H9 (cell line): ENCODE results near the gene SRSF4. TPM values are rescaled to one million over a fixed set of nuclear protein-coding genes. Genes with fewer than 3 reads are reported as not detected.

Experiments
- DNase-seq: peaks from one replicate; pipeline ENCODE4 v3.0.0-alpha.2; 2017
- H2AFZ ChIP-seq: one replicate; pipeline ENCODE4 v1.6.1; 2013; ENCODE audit warnings: mild to moderate bottlenecking, low read length, control low read depth, moderate library complexity
- H2AK5ac ChIP-seq: 2 replicates; pipeline ENCODE4 v1.6.1; 2013; ENCODE audit warnings: low read length, control low read depth, mixed read lengths; ENCODE audit not compliant: insufficient read length
- H2BK120ac ChIP-seq: one replicate; pipeline ENCODE4 v1.6.1; 2013; ENCODE audit warnings: low read depth, mild to moderate bottlenecking, low read length, control low read depth, inconsistent platforms; ENCODE audit not compliant: poor library complexity, severe bottlenecking
- H2BK12ac ChIP-seq: 2 replicates; pipeline ENCODE4 v1.6.1; 2013; ENCODE audit warnings: low read length, control low read depth, mixed read lengths, low read depth; ENCODE audit not compliant: insufficient read length
- H2BK15ac ChIP-seq: 2 replicates; pipeline ENCODE4 v1.6.1; 2013; ENCODE audit warnings: low read depth, low read length, control low read depth
- H2BK20ac ChIP-seq: one replicate; pipeline ENCODE4 v1.6.1; 2013; ENCODE audit warnings: low read depth, mild to moderate bottlenecking, low read length, control low read depth, inconsistent platforms; ENCODE audit not compliant: poor library complexity, severe bottlenecking
- H2BK5ac ChIP-seq: 2 replicates; pipeline ENCODE4 v1.6.1; 2013; ENCODE audit warnings: low read length, control low read depth, mixed read lengths; ENCODE audit not compliant: insufficient read length
- H3K14ac ChIP-seq: 2 replicates; pipeline ENCODE4 v1.6.1; 2013; ENCODE audit warnings: low read length, control low read depth; ENCODE audit not compliant: insufficient read depth
- H3K18ac ChIP-seq: 2 replicates; pipeline ENCODE4 v1.6.1; 2013; ENCODE audit warnings: low read depth, mild to moderate bottlenecking, mixed read lengths, low read length, control low read depth; ENCODE audit not compliant: insufficient read length
- H3K23ac ChIP-seq: 2 replicates; pipeline ENCODE4 v1.6.1; 2013; ENCODE audit warnings: low read length, control low read depth, mixed read lengths, low read depth; ENCODE audit not compliant: insufficient read length
- H3K23me2 ChIP-seq: 2 replicates; pipeline ENCODE4 v1.6.1; 2013; ENCODE audit warnings: low read depth, mild to moderate bottlenecking, mixed read lengths, low read length, control low read depth; ENCODE audit not compliant: insufficient read length, poor library complexity, severe bottlenecking
- H3K27ac ChIP-seq: 2 replicates; pipeline ENCODE4 v1.5.1; 2013; ENCODE audit warnings: low read length, control low read depth, mixed read lengths, low read depth; ENCODE audit not compliant: insufficient read length
- H3K27me3 ChIP-seq: 2 replicates; pipeline ENCODE4 v1.6.1; 2013; ENCODE audit warnings: low read length, control low read depth, inconsistent platforms; ENCODE audit not compliant: insufficient read depth
- H3K4ac ChIP-seq: 2 replicates; pipeline ENCODE4 v1.6.1; 2013; ENCODE audit warnings: low read depth, mild to moderate bottlenecking, control low read depth, inconsistent platforms, low read length, moderate library complexity
- H3K4me1 ChIP-seq: 2 replicates; pipeline ENCODE4 v1.6.1; 2013; ENCODE audit warnings: low read length, control low read depth, inconsistent platforms; ENCODE audit not compliant: insufficient read depth
- H3K4me2 ChIP-seq: 2 replicates; pipeline ENCODE4 v1.6.1; 2013; ENCODE audit warnings: low read length, control low read depth, mixed read lengths; ENCODE audit not compliant: insufficient read length, insufficient read depth
- H3K56ac ChIP-seq: 2 replicates; pipeline ENCODE4 v1.6.1; 2013; ENCODE audit warnings: low read depth, mild to moderate bottlenecking, mixed read lengths, low read length, control low read depth; ENCODE audit not compliant: insufficient read length
- H3K79me1 ChIP-seq: 2 replicates; pipeline ENCODE4 v1.6.1; 2013; ENCODE audit warnings: low read depth, mild to moderate bottlenecking, moderate library complexity, low read length, control low read depth, inconsistent platforms; ENCODE audit not compliant: insufficient read depth, poor library complexity, severe bottlenecking
- H3K79me2 ChIP-seq: 2 replicates; pipeline ENCODE4 v1.6.1; 2013; ENCODE audit warnings: low read length, control low read depth, inconsistent platforms; ENCODE audit not compliant: insufficient read depth
- H3K9ac ChIP-seq: 2 replicates; pipeline ENCODE4 v1.6.1; 2013; ENCODE audit warnings: low read length, control low read depth, mixed read lengths; ENCODE audit not compliant: insufficient read length; ENCODE audit errors: extremely low read depth
- H3K9me3 ChIP-seq: one replicate; pipeline ENCODE4 v1.6.1; 2013; ENCODE audit warnings: low read depth, low read length, inconsistent platforms; ENCODE audit not compliant: control insufficient read depth
- H3T11ph ChIP-seq: one replicate; pipeline ENCODE4 v1.6.1; 2013; ENCODE audit warnings: mild to moderate bottlenecking, low read length, control low read depth, inconsistent platforms
- H4K20me1 ChIP-seq: one replicate; pipeline ENCODE4 v1.6.1; 2013; ENCODE audit not compliant: control insufficient read depth, insufficient read length, insufficient read depth
- H4K5ac ChIP-seq: 2 replicates; pipeline ENCODE4 v1.6.1; 2013; ENCODE audit warnings: low read depth, mild to moderate bottlenecking, mixed read lengths, low read length, control low read depth; ENCODE audit not compliant: insufficient read length
- H4K8ac ChIP-seq: replicated peaks from 2 replicates; pipeline ENCODE4 v1.6.1; 2013; ENCODE audit warnings: low read length, control low read depth, mixed read lengths, low read depth; ENCODE audit not compliant: insufficient read length
- H4K91ac ChIP-seq: 2 replicates; pipeline ENCODE4 v1.6.1; 2013; ENCODE audit warnings: low read depth, mild to moderate bottlenecking, moderate library complexity, mixed read lengths, low read length, control low read depth; ENCODE audit not compliant: insufficient read length
- H3K27ac Mint-ChIP-seq, 3 experiments: 2 replicates in 2 of 3; 3 replicates in 1 of 3; pipeline ENCODE4 v1.8.0; 2020 to 2021; ENCODE audit warnings: mixed read lengths in 3 of 3, mild to moderate bottlenecking in 1 of 3, moderate library complexity in 1 of 3
- H3K27me3 Mint-ChIP-seq: 2 replicates; pipeline ENCODE4 v1.8.0; 2021; ENCODE audit warnings: low read depth, mild to moderate bottlenecking, moderate library complexity, mixed read lengths
- H3K36me3 Mint-ChIP-seq, 3 experiments: 2 replicates in 2 of 3; 3 replicates in 1 of 3; pipeline ENCODE4 v1.8.0; 2020 to 2021; ENCODE audit warnings: low read depth in 3 of 3, mixed read lengths in 3 of 3; ENCODE audit not compliant: insufficient read depth in 1 of 3
- H3K4me1 Mint-ChIP-seq, 2 experiments: 2 replicates each; pipeline ENCODE4 v1.8.0; 2020; ENCODE audit warnings: mixed read lengths in 2 of 2
- H3K4me3 Mint-ChIP-seq, 2 experiments: 2 replicates in 1 of 2; 3 replicates in 1 of 2; pipeline ENCODE4 v1.8.0; 2020 to 2021; ENCODE audit warnings: mild to moderate bottlenecking in 2 of 2, mixed read lengths in 2 of 2, moderate library complexity in 1 of 2
- H3K9me3 Mint-ChIP-seq, 2 experiments: 2 replicates in 1 of 2; 3 replicates in 1 of 2; pipeline ENCODE4 v1.8.0; 2020; ENCODE audit warnings: mild to moderate bottlenecking in 2 of 2, mixed read lengths in 2 of 2, moderate library complexity in 1 of 2
- CTCF ChIP-seq: fragments of 200-600 bp; sonication (generic); conservative IDR thresholded peaks from 3 replicates; pipeline ENCODE4 v1.8.0; 2021; ENCODE audit warnings: antibody characterized with exemption, mild to moderate bottlenecking
- WGBS: extraction: QIAGEN DNeasy Blood & Tissue Kit; methylation state at CpG from one replicate; pipeline ENCODE4 v1.1.7; 2013; ENCODE audit warnings: missing lambda C conversion rate, low lambda C conversion rate, mixed read lengths; ENCODE audit not compliant: insufficient read length; ENCODE audit errors: extremely low coverage; 5-methylcytosine and 5-hydroxymethylcytosine counted together
- total RNA-seq: library from RNA; stranded (reverse); gene quantifications from 2 replicates; pipeline ENCODE4 v1.2.1, GENCODE V29; 2021

Gene SRSF4
- total RNA-seq, 1 experiment from 2014 or later: 90.6 TPM

DNA sequence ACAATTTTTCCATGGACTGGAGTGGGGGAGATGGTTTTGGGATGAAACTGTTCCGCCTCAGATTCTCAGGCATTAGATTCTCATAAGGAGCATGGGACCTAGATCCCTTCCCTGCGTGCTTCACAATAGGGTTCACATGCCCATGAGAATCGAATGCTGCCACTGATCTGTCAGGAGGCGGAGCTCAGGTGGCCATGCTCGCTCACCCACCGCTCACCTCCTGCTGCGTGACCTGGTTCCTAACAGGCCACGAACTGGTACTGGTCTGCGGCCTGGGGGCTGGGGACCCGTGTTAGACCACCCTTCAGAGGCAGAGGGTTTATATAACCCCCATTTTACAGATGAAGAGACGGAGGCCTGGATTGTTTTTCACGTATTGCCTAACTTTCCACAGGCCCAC is 16.3 kb upstream of the SRSF4 start:
- no peak overlapping the region for H4K91ac ChIP-seq
- H3T11ph ChIP-seq: no peak overlapping the region
- H3K4me1 ChIP-seq: peaks cover 3% of the 10 kb centered on the region; the same call in 1 of the 2 replicates
- no peak overlapping the region for H2BK120ac ChIP-seq
- no peak overlapping the region for H3K23ac ChIP-seq
- H2BK5ac ChIP-seq: no peak overlapping the region
- no peak overlapping the region for H2AK5ac ChIP-seq
- no peaks in the 10 kb centered on the region for H3K79me2 ChIP-seq
- no CpG with 5 or more reads among the region's 12 CpGs for WGBS
- no peak for DNase-seq
- H3K9me3 Mint-ChIP-seq: no peaks in the 10 kb centered on the region
- no peak overlapping the region for H3K14ac ChIP-seq
- no peak overlapping the region for H2BK12ac ChIP-seq
- peak overlapping the region in 2 of 3 experiments; percentile 53 to 67; a peak in 3 of 7 replicates for H3K27ac Mint-ChIP-seq
- H3K79me1 ChIP-seq: no peaks in the 10 kb centered on the region
- H3K23me2 ChIP-seq: no peaks in the 10 kb centered on the region
- H3K4me1 Mint-ChIP-seq: peaks cover 6 to 11% of the 10 kb centered on the region in 2 experiments
- H3K27me3 Mint-ChIP-seq: no peaks in the 10 kb centered on the region
- no peaks in the 10 kb centered on the region for H4K20me1 ChIP-seq
- no peak overlapping the region for H3K27ac ChIP-seq
- H2AFZ ChIP-seq: no peak overlapping the region
- no peak overlapping the region for H3K9ac ChIP-seq
- H4K8ac ChIP-seq: no peak overlapping the region
- no peak for TF ChIP-seq CTCF
- no peak overlapping the region for H3K4me3 Mint-ChIP-seq
- H3K56ac ChIP-seq: no peak overlapping the region
- H3K9me3 ChIP-seq: no peaks in the 10 kb centered on the region
- H3K36me3 Mint-ChIP-seq: peaks cover 16 to 51% (median 48%) of the 10 kb centered on the region in 3 experiments; a peak in 6 of 7 replicates
- no peak overlapping the region for H3K4me2 ChIP-seq
- no peak overlapping the region for H3K4ac ChIP-seq
- no peak overlapping the region for H3K18ac ChIP-seq
- no peak overlapping the region for H4K5ac ChIP-seq
- H3K27me3 ChIP-seq: no peaks in the 10 kb centered on the region
- H2BK15ac ChIP-seq: no peak overlapping the region
- no peak overlapping the region for H2BK20ac ChIP-seq
